Ovary (tissue), 9 donors: Measurements from ENCODE around the gene GOSR1. TPM values are rescaled to one million over a fixed set of nuclear protein-coding genes. Genes with fewer than 3 reads are reported as not detected.
"Not testable (repeated sequence)": the region's sequence is repeated elsewhere in the genome, so short reads cannot be mapped to it uniquely, and the experiment has no call there.

Experiments
- DNase-seq, 5 donors: peaks; one replicate each; pipeline ENCODE4 v3.0.0-alpha.2; 2019 to 2020
- H3K27ac ChIP-seq, 2 donors: fragments of 200-600 bp; one replicate each; pipeline versions ENCODE4 v1.5.1 to v1.8.0; 2019 to 2022
- H3K27me3 ChIP-seq: fragments of 200-600 bp; one replicate; pipeline ENCODE4 v1.8.0; 2022
- H3K36me3 ChIP-seq: fragments of 200-600 bp; sonication (generic); one replicate; pipeline ENCODE4 v1.5.1; 2019
- H3K4me1 ChIP-seq: one replicate; pipeline ENCODE4 v1.8.1; 2013; ENCODE audit warnings: mild to moderate bottlenecking, moderate library complexity; ENCODE audit not compliant: insufficient read depth
- H3K4me3 ChIP-seq: fragments of 200-600 bp; sonication (generic); one replicate; pipeline ENCODE4 v1.5.1; 2017
- H3K9me3 ChIP-seq, 2 donors: fragments of 200-600 bp in 1 of 2; sonication (generic) in 1 of 2; one replicate each; pipeline versions ENCODE4 v1.5.1 to v1.8.1; 2013 to 2019; ENCODE audit warnings: mild to moderate bottlenecking in 1 of 2, moderate library complexity in 1 of 2
- EP300 ChIP-seq: sonication (generic); formaldehyde crosslinking; IDR thresholded peaks from one replicate; pipeline ENCODE4 v1.6.1; 2017; ENCODE audit warnings: antibody characterized with exemption
- POLR2A ChIP-seq: fragments of 450-650 bp; IDR thresholded peaks from one replicate; pipeline ENCODE4 v1.6.1; 2017; ENCODE audit warnings: antibody characterized with exemption, mild to moderate bottlenecking, moderate library complexity
- WGBS, 3 donors: extraction: QIAGEN DNeasy Blood & Tissue Kit in 1 of 3; methylation state at CpG; one replicate each; pipeline versions ENCODE4 v1.1.5 to v1.1.7; 2013 to 2017; 5-methylcytosine and 5-hydroxymethylcytosine counted together
- intact Hi-C, 4 donors: fragments of 100-400 bp; cut with DNase I; formaldehyde crosslinking; loops; one replicate each; pipeline versions ENCODE4 v1.11.0 to v1.15.1; 2022 to 2023
- polyA plus RNA-seq, 2 donors: library from polyadenylated mRNA; stranded (reverse); fragments of 200-250 nt in 1 of 2; fragments of 350-450 nt in 1 of 2; fragmentation: Illumina TruSeq in 1 of 2; extraction: RNeasy Lipid Tissue Mini Kit (QIAGEN cat#74804) in 1 of 2; gene quantifications; one replicate each; pipeline ENCODE4 v1.2.3, GENCODE V29; 2013 to 2014
- total RNA-seq, 7 donors: library from RNA; depleted of rRNA in 2 of 7; stranded (reverse); fragments of >200 nt in 2 of 7; fragmentation: NEBNext Ultra II Directional in 3 of 7; extraction: Animal tissue kit (Norgen Biotek cat#: 25700) in 3 of 7; gene quantifications; one replicate each; pipeline versions ENCODE4 v1.1.0 to v1.2.4, GENCODE V29; 2016 to 2023
- TF ChIP-seq, protein P1 (sequence below), 3 donors: fragments of 450-650 bp in 2 of 3; fragments of 200-600 bp in 1 of 3; IDR thresholded peaks; one replicate each; pipeline versions ENCODE4 v1.5.1 to v1.8.0; 2016 to 2022; ENCODE audit warnings: antibody characterized with exemption in 3 of 3, mild to moderate bottlenecking in 1 of 3
- donor health status: DM: no; HTN: no; CAD: no; lungs with moderate emphysema.
- donor health status: DM: no; HTN: no; CAD: no.
- donor health status: Bipolar disorder and iron deficiency.
- donor health status: DM: yes; HTN: yes; CAD: no.
- donor health status: DM: no; HTN: no; CAD: no.
- donor health status: DM: yes; HTN: yes; CAD: no.

GOSR1 gene
- total and polyA plus RNA-seq, 9 donors = 19.1 to 66.9 (median 53.9) TPM

DNA sequence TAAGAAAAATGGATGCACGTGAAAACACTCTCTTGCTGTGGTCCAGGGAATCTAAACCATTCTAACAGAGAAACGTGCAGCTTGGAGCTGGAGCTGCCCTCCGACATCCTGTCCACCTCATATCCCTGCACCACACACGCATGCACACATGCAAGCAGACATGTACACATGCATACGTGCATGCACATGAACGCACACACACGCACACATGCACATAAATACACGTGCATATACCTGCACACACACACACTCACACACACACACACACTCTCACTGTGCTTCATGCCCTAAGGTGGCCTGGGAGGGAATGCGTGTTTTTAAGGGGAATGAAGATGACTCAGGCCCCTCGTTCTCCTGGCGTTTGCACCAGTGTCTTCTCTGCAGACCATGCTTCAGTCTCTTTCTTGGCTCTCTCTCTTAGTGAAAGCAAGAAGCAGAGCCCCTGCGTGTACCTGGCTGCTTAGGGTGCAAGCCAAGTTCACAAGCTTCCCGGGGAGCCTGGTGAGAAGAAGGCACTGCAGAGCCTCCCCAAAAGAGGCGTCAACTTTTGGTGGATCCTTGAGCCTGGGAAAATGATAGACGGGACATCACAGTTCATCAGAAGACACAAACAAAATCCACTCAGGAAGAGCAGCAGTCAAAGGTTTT, 72.8 kb downstream of the GOSR1 start:
- intact Hi-C loops = no loop called here
- no peaks in the 10 kb centered on the region for H3K36me3 ChIP-seq
- no peaks in the 10 kb centered on the region for H3K27me3 ChIP-seq
- no peaks in the 10 kb centered on the region for H3K4me1 ChIP-seq
- WGBS, 3 donors = 83 to 87% (median 84%) methylated on average over 15 of the region's 15 CpGs
- TF ChIP-seq EP300 (no peak), POLR2A (no peak)
- TF ChIP-seq, protein P1, sequence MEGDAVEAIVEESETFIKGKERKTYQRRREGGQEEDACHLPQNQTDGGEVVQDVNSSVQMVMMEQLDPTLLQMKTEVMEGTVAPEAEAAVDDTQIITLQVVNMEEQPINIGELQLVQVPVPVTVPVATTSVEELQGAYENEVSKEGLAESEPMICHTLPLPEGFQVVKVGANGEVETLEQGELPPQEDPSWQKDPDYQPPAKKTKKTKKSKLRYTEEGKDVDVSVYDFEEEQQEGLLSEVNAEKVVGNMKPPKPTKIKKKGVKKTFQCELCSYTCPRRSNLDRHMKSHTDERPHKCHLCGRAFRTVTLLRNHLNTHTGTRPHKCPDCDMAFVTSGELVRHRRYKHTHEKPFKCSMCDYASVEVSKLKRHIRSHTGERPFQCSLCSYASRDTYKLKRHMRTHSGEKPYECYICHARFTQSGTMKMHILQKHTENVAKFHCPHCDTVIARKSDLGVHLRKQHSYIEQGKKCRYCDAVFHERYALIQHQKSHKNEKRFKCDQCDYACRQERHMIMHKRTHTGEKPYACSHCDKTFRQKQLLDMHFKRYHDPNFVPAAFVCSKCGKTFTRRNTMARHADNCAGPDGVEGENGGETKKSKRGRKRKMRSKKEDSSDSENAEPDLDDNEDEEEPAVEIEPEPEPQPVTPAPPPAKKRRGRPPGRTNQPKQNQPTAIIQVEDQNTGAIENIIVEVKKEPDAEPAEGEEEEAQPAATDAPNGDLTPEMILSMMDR (IDR thresholded peaks at IDR 0.05) = no peak
- H3K27ac ChIP-seq = no peak overlapping the region
- H3K9me3 ChIP-seq = no peaks in the 10 kb centered on the region
- H3K4me3 ChIP-seq = no peak overlapping the region
- DNase-seq = no peak

DNA sequence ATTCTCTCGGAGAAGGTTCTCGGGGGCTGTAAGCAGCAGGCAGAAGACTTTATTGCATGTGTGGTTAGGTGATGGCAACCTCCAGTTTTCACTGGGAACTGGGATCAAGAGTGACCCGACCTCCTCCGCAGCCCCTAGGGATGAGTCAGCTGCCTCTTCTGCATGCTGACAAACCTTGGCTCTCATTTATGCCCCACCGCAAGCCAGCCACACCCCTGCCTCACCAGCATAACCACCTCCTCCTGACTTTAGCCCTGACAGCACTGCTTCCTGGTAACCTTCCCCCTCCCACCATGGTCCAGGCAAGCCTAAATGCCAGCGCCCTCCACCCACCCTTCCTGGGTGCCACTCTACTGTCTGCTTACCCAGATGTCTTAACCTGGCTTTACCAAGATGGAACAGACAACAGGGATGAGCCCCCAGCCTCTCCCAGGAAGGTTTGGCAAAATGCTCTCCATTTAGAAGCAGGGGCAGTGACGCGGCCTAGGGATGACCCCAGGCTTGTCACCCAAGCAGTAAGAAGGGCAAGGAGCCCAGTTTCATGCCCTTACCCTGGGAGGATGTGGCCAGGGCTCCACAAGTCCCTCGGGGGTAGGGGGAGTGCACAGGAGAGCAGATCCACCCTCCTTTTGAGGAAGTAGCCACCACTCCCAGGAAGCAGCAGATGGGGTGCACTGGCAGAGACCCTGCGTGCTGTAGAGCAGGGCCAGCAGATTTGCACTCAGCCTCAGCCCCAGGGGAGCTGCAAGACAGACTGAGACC, 73.5 kb downstream of the GOSR1 start:
- Histone ChIP-seq H3K27me3 (no peaks in the 10 kb centered on the region), H3K36me3 (no peaks in the 10 kb centered on the region), H3K9me3 (no peaks in the 10 kb centered on the region), H3K4me3 (no peak overlapping the region), H3K27ac (no peak overlapping the region), H3K4me1 (no peaks in the 10 kb centered on the region)
- intact Hi-C loops = no loop called here
- TF ChIP-seq POLR2A = no peak
- TF ChIP-seq, protein P1 (IDR thresholded peaks at IDR 0.05) = no peak
- no peak for TF ChIP-seq EP300
- peak in 1 of 5 donors; percentile 8 for DNase-seq
- 74 to 82% (median 79%) methylated on average over 10 of the region's 10 CpGs for WGBS, 3 donors

DNA sequence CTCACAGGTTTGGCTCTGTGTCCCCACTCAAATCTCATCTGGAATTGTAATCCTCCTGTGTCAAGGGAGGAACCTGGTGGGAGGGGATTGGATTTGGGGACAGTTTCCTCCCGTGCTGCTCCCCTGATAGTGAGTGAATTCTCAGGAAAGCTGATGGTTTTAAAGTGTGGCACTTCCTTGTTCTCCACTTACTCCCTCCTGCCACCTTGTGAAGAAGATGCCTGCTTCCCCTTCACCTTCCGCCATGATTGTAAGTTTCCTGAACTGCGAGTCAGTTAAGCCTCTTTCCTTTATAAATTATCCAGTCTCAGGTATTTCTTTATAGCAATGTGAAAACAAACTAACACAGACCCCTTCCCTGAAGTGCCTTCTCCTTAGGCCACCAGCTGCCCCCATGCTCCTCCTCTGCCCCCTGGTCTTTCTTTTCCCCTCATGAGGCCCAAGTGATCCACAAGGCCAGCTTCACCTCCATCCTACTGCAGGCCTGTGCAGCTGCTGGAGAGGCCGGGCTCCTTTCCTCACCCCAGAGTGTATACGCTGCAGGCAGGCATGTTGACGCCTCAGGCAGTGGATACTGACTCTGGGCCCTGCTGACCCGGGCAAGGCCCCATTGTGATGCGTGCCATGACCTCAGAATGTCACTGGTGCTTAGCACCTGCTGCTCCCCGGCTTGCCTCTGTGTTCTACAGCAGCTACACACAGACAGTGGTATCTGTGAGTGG, 74.2 kb downstream of the GOSR1 start:
- intact Hi-C loops, H3K4me1 ChIP-seq, H3K27me3 ChIP-seq, H3K4me3 ChIP-seq, H3K27ac ChIP-seq, H3K9me3 ChIP-seq, H3K36me3 ChIP-seq: not testable (repeated sequence)
- DNase-seq = peak in 1 of 5 donors; percentile 21
- WGBS, 3 donors = 78 to 89% (median 82%) methylated on average over 9 of the region's 9 CpGs

DNA sequence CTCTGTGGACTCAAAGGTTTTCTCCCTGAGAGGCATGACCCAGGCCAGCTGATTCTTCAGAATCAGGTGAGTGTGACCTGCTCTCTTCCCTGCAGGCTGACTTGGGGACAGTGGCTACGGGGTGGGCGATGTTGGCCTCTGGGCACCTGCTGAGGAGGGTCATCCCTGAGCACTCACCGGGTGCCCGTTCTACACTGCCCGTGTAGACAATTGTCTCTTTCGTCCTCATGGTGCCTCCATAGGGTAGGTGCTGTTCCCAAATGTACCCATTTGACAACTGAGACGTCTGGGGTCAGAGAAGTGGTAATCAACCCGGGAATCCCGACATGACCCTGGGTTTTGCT, 74.8 kb downstream of the GOSR1 start:
- Histone ChIP-seq H3K4me3 (no peak overlapping the region), H3K27ac (no peak overlapping the region), H3K9me3 (no peaks in the 10 kb centered on the region), H3K36me3 (no peaks in the 10 kb centered on the region), H3K27me3 (no peaks in the 10 kb centered on the region), H3K4me1 (no peaks in the 10 kb centered on the region)
- WGBS, 3 donors = 91 to 95% (median 93%) methylated on average over 9 of the region's 9 CpGs
- intact Hi-C loops = no loop called here
- no peak for TF ChIP-seq EP300
- no peak for TF ChIP-seq POLR2A
- TF ChIP-seq, protein P1 (IDR thresholded peaks at IDR 0.05) = no peak
- no peak for DNase-seq
